IPS-11a (cell line): Measurements from ENCODE around the gene PHC3.
"Not testable (repeated sequence)": the region's sequence is repeated elsewhere in the genome, so short reads cannot be mapped to it uniquely, and the experiment has no call there.

ENCODE experiments used
- H3K4me3 ChIP-seq: one replicate; pipeline ENCODE4 v1.5.1; 2013; ENCODE audit warnings: low read depth, low read length, control low read depth

The PHC3 gene

DNA sequence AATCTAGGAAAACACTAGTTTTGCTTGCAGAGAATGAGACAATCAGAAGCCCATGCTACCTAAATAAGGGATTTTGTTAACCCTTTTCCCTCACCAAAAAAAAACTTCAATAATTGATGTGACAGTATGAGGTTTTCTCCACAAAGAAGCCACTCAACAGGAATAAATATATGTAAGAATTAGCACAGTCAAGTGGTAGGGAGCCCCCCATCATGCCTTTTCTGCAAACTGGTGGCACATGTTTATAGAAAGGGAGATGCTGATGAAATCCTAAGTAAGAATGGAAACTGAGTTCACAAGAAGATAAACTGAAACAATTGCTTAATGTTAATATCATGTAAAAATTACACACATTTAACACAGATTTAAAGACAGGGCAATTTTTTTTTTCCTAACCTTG is 51.0 kb downstream of the PHC3 start:
- no peak overlapping the region for H3K4me3 ChIP-seq

GRCh38 chr3:170128977-170129431 is 52.5 kb downstream of the PHC3 start:
- H3K4me3 ChIP-seq, result no peak overlapping the region

- no peak overlapping the region for H3K4me3 ChIP-seq
These were observed 53.1 kb downstream of the PHC3 start for GRCh38 chr3:170128259-170128976.

- no peak overlapping the region for H3K4me3 ChIP-seq
These were observed 64.4 kb downstream of the PHC3 start for GRCh38 chr3:170117134-170117533.

GRCh38 chr3:170114165-170114564 is 67.4 kb downstream of the PHC3 start:
- not testable (repeated sequence) for H3K4me3 ChIP-seq

DNA sequence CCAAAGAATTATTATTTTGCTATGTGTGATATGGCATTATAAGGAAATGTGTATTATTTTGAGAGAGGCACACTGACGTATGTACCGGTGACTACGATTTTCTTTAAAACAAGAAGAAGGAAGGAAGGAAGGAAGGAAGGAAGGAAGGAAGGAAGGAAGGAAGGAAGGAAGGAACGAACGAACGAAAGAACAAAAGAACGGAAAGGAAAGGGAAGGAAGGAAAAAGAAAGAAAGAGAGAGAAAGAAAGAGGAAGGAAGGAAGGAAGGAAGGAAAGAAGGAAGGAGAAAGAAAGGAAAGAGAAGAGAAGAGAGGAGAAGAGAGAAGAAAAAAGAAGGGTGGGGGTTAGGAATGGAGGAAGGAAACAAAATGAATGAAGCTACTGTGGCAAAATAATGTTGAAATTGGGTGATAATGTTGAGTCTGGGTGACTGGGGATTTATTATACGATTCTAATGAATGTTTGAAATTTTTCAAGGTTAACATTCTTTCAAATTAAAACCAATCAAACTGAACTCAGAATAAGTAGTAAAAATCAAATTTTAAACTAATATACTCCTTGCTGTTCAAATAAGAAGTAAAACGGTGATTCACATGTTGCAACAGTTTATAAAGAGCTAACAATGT is 70.3 kb downstream of the PHC3 start:
- no peak overlapping the region for H3K4me3 ChIP-seq

DNA sequence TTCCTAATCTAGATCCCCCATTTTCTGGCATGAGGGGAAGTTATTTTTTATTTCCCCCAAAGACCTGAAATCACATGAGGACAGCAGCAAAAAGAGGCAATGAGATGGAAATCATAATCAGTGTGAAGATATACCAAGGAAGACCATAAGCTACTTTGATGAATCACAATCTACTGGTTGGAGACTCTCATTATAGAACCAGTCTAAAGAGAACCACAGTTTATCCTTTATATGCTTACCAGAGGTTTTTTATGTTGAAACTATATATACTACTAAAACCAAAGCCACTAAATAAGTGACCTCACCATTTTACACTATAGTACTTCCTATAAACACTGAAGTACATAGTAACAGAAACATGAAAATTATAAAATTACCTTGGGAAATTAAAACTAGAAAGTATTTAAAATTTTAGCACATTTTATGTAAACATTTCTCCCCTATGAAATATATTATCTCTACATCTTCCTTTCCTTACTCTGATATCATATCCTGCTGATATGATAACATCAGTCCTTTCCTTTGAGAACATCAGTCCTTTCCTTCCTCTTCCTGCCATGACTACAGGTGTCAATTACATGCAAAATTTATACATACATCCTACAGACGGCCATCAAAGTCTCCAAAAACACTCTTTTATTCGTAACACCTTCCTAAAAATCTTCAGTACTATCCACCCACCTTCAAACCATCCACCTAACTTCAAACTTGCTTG is 71.8 kb downstream of the PHC3 start:
- H3K4me3 ChIP-seq, result no peak overlapping the region

- H3K4me3 ChIP-seq, result no peak overlapping the region
These were observed 72.6 kb downstream of the PHC3 start for GRCh38 chr3:170108955-170109354.

DNA sequence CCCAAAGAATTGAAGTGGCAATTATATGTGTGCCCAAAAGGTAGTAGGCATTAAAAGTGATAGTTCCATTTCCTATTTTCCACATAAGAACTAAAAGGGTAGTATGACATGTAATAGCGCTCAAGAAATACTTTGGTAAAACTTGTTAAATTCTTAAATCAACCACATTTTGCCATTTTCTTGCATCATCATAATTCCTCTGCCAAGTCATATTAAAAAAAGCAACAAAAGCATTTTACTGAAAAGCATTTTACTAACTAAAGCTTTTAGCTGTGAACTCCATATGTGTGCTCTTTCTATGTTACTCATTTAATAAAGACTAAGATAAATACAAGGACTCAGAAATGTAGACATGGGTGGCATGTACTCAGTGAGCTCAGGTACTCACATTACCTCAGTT is 73.6 kb downstream of the PHC3 start:
- H3K4me3 ChIP-seq, result no peak overlapping the region

DNA sequence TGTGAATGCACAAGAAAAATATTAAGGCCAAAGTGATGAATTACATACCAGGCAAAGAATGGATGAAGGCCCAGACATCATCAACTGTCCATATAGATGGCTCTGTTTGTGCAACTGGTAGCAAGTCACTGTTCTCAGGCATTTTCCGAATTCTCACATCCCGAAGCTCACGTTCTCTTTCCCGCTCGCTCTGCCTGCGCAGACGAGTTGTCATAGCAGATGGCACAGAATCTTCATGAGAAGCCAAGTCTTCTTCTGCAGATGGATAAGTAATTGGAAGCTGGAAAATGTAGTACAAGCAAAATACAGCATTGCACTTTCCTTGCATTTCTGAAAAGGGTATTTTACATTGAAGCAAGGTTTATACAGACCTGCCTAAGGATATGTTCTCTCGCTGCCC is 79.1 kb downstream of the PHC3 start:
- no peak overlapping the region for H3K4me3 ChIP-seq

DNA sequence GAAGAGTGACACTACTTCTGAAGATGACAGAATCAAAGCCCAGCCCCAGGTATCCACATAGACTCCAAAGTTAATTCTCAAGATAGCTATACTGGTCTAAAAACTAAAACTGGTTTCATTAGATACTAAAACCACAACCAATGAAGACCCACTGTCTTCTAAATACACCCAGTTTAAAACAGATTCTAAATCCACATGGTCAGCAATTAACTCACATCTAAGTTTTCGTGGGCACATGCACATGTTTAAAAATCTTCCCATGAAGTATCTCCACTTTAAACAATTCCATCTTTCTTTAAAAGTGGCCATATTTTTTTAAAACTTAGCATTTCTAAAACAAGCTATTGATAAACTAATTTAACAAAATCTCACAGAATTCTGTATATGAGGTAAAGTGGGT is 80.6 kb downstream of the PHC3 start:
- no peak overlapping the region for H3K4me3 ChIP-seq

GRCh38 chr3:170098753-170099152 is 82.8 kb downstream of the PHC3 start:
- H3K4me3 ChIP-seq, result no peak overlapping the region

DNA sequence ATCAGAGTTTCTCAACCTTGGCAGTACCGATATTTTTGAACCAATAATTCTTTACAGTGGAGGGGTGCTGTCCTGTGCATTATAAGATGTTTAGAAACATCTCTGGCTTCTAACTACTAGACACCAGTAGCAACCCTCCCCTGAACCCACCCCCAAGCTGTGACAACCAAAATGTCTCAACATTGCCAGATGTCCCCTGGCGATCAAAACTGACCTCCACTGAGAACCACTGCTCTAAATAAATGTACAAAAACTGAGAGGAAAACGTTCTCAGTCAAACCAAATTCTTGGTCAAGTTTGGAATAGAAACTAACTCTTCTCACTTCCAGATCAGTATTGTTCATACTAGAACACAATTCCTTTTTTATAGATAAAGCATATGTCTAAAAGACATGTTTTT is 85.2 kb downstream of the PHC3 start:
- no peak overlapping the region for H3K4me3 ChIP-seq

DNA sequence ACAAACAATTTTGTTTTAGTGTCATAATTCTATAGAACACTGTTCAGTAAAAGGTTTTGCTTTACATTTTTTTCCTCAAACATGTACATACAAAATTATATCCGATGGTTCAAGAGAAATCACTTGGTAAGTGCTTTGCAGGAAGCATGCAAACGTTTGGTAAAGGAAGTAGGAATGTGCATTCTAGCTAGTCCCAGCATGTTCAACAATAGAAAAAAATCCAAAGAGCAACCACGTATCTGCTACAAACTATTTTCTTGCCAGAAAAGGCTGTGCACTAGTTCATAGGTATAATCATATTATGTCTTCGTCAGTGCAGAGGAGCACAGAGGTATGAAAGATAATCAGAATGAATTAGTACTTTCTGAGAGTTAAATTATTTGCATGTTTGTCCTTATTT is 85.8 kb downstream of the PHC3 start:
- H3K4me3 ChIP-seq, result no peak overlapping the region

GRCh38 chr3:170092907-170093306 is 88.6 kb downstream of the PHC3 start:
- H3K4me3 ChIP-seq, result no peak overlapping the region

- H3K4me3 ChIP-seq, result no peak overlapping the region
These were observed 90.9 kb downstream of the PHC3 start for GRCh38 chr3:170090601-170090981.

- no peak overlapping the region for H3K4me3 ChIP-seq
These were observed 91.5 kb downstream of the PHC3 start for GRCh38 chr3:170089862-170090600.

DNA sequence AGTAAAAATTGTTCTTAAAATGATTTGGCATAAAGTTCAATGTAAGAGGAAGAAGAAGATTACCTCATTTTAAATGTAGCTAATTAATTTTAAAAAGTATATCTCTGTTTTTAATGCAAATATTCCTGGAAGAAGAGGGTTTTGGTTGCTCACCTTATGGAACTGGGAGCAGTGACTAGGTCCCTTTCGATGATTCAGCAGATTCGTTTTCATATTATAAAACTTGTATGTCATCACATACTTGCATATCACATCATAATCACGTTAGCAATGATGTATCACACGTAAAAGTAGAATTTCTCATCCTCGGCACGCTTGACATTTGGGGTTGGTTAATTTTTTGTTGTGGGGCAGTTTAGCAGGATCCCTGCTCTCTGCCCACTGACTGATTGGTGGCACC is 96.1 kb downstream of the PHC3 start:
- no peak overlapping the region for H3K4me3 ChIP-seq

GRCh38 chr3:170083343-170083742 is 98.2 kb downstream of the PHC3 start:
- H3K4me3 ChIP-seq, result no peak overlapping the region

DNA sequence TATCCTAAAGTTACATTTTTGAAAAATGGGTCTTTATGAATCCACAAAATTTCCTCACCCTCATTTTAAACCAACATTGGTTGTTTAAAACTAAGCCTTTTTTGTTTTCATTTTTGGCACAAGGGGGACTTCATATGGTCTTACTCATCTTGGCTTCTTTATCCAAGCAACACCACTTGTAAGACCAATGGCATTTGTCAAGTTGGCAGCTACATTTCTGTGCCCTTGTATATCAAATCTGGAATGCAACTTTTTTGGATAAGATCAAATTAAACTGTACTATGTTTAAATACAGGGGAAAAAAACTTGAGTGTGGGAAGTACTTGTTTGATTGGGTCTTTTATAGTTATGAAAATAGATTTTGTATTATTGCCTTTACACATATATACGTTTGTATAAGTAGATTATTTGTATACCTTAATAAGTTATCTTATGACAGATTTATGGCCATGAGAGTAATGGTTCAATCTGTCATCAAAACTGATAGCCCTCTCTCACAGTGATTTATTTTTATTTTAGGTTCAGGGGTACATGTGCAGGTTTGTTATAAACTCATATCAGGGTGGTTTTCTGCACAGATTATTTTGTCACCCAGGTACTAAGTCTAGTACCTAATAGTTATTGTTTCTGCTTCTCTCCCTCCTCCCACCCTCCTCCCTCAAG is 100.3 kb downstream of the PHC3 start:
- no peak overlapping the region for H3K4me3 ChIP-seq

GRCh38 chr3:170080605-170081004 is 100.9 kb downstream of the PHC3 start:
- H3K4me3 ChIP-seq, result no peak overlapping the region
